Measurements from ENCODE around the gene CCDC149. TPM values are rescaled to one million over a fixed set of nuclear protein-coding genes. Genes with fewer than 3 reads are reported as not detected.

Gene CCDC149
- polyA plus RNA-seq, 3 donors: 16.9 to 21.9 (median 18.1) TPM

DNA sequence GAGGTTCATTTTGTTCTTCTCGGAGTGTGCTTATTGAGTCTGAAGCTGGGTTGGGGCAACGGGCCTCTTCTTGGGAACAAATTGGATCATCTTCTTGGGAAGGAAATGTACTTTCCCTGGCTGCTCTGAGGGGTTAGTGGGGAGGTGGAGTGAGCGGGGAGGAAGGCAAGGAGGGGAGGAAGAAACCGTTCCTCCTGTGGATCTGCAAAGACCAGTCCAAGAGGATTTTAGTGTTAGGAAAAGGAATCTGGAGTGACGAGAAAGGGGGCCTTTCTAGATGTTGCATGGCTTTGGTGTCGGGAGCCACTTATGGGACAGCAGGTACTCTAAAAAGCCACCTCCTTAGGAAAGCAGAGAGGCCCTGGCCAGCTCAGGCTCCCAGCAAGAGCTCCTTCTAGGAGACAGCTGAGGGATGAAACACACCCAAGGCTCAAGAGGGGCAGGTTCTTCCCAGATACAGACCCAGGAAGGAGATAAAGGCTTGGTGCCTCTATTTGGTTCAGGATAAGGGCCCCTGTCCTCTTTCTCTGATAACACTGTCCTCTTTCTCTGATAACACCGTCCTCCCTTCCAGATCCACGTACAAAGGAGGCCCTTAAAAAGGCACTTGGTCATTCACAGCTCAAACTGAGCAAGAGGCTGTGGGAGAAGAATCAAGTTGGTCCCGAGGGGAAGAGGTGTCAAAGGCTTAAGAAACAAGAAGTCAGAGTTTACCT lies 117.0 kb downstream of the CCDC149 start:
- no peak for DNase-seq (ENCODE audit: extremely low read depth in 1 of 11, low read depth in 9 of 11, low spot score in 4 of 11)

DNA sequence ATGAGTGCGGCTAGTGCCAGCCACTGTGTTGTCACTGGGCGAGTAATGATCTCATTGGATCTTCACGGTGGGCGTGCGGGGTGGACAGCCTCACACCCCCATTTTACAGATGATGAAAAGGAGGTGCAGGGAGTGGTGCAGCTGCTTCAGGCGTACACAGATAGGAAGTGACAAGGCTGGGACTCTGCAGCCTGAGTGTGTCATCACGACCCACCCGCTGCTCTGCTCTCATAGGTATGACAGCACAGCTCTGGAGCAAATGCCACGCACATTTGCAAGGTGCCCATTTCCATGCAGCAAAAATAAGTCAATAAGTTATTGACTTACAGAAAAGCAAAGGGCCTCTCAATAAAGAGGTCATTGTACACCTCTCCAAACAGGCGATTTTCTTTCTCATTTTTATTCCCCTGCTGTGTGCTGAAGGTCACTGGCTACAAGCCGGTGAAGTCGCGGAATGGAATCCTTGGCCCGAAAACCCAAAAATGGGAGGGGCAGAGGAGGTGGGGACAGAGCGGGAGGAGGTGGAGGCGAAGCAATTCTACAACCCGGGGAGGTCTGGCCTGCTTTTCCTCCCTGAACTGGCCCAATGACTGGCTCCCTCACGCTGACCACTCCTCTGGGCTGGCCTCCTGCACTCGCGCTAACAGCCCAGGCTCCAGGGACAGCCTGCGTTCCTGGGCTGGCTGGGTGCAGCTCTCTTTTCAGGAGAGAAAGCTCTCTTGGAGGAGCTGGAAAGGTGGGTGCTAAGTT lies 117.8 kb downstream of the CCDC149 start, which contains the start of gene SOD3:
Gene SOD3, plus strand, starts transcription at position 658 of the 750 bp plus-strand sequence. CDS start 3,949 bp downstream, outside the sequence.
- peak in 4 of 11 donors; percentile 40 to 55 (median 50) for DNase-seq (ENCODE audit: extremely low read depth in 1 of 11, low read depth in 9 of 11, low spot score in 4 of 11)

DNA sequence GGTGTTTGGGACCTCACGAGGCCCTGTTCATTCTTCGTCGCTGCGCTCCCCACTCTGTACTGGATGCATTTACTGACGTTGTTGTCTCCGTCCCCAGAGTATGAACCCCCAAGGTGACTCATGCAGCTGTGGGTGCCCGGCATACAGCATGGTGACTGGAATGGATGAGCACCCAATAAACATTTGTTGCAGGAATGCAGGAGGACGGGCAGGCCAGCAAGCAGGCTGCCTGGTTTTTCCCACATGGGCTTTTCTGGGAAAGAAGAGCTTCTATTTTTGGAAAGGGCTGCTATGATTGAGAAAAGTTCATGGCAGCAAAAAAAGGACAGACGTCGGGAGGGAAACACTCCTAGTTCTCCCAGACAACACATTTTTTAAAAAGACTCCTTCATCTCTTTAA lies 118.4 kb downstream of the CCDC149 start:
- no peak for DNase-seq (ENCODE audit: extremely low read depth in 1 of 11, low read depth in 9 of 11, low spot score in 4 of 11)

DNA sequence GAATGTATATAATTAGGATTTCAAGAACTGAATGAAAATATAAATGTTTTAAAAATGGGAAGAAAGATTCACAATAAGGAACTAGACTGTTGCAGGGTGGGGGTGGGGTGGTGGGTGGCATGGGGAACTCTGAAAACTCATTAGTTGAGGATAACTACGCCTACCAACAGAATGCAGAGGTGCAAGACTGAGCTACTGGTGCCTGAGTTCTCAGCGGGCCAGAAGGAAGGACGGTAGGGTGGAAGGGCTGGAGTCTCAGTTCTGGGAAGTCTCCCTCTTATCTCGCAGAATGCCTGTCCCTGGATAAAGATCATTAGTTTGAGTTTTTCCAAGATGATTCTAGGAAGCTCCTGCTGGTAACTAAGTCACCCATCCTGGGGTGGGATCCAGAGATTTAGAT lies 118.8 kb downstream of the CCDC149 start:
- DNase-seq (ENCODE audit: extremely low read depth in 1 of 11, low read depth in 9 of 11, low spot score in 4 of 11): no peak

DNA sequence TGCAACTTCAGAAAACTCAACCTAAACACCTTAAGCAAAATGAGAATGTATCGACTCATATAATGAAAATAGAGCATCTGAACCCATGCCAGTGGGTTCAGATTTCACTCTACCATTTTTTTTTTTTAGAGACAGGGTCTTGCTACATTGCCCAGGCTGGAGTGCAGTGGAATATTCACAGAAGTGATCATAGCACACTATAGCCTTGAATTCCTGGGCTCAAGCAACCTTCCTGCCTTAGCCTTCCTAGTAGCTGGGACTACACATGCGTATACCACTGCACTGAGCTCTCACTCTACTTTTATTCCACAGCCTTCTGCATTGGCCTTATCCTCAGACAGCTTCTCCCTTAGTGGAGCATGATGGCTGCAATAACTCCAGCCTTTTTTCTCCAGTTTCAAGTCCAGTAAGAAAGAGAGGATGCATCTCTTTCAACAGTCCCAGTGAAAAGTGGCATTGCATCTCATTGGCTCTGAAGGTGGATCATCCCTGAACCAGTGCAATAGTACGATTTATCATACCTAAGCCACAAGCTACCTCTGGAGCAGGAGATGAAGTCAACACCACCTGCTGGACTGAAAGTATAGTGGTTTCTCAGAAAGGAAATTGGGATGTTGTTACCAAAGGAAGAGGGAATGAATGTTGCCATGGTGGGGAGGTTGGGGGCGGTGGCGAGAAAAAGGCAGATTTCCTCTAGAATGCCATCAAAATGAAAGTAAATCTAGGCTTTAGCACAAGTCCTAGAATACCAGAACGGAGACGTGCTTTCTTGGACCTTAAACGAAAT lies 119.4 kb downstream of the CCDC149 start:
- DNase-seq (ENCODE audit: extremely low read depth in 1 of 11, low read depth in 9 of 11, low spot score in 4 of 11): no peak

DNA sequence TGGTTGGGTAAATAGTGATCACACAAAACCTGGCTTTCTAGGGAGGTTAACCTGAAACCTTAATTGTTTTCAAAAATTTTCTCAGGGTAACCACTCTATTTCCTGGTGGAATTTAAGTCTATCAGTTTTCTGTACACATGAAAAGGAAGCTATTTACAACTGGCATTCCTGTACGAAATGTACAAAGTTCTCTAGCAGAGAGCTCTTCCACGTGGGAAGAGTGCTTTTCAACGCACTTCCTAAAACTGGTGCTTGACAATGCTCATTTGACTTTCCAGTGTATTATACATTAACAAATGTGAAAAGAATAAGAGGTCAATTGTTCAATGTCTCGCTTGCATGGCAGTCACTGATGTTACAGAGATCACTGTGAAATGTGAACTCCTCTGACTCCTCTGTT lies 120.3 kb downstream of the CCDC149 start:
- no peak for DNase-seq (ENCODE audit: extremely low read depth in 1 of 11, low read depth in 9 of 11, low spot score in 4 of 11)

DNA sequence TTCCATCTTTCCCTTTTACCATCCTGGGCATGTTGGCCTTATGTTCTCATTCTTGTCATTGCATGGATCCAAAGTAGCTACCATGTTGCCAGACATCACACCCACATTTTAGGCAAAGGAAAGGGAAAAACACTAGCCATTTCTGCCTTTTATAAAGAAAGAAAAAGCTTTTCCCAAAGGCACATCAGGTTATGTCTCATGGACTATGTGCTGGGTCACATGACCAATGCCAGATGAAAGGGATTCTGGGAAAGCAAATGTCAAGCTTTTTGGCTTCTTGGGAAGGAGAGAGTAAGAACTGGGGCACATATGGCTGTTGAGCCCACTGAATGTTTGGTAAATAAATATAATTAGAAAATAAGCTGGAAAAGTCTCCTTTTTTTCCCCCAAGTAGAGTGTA lies 121.8 kb downstream of the CCDC149 start:
- DNase-seq (ENCODE audit: extremely low read depth in 1 of 11, low read depth in 9 of 11, low spot score in 4 of 11): no peak

DNA sequence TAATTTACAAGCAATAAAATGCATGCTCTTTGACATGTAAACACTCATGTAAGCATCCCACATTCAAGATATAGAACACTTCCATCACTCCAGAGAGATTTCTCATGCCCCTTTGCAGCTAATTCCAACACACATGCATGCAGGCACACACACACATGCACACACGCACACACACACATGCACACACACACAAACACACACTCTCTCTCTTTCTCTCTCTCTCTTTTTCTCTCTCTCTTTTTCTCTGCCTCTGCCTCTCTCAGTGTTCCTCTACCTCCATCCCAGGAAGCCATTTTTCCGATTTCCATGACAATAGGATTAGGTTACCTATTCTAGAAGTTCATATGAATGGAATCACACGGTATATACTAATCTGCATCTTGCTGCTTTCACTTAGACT lies 129.3 kb downstream of the CCDC149 start:
- DNase-seq (ENCODE audit: extremely low read depth in 1 of 11, low read depth in 9 of 11, low spot score in 4 of 11): no peak

DNA sequence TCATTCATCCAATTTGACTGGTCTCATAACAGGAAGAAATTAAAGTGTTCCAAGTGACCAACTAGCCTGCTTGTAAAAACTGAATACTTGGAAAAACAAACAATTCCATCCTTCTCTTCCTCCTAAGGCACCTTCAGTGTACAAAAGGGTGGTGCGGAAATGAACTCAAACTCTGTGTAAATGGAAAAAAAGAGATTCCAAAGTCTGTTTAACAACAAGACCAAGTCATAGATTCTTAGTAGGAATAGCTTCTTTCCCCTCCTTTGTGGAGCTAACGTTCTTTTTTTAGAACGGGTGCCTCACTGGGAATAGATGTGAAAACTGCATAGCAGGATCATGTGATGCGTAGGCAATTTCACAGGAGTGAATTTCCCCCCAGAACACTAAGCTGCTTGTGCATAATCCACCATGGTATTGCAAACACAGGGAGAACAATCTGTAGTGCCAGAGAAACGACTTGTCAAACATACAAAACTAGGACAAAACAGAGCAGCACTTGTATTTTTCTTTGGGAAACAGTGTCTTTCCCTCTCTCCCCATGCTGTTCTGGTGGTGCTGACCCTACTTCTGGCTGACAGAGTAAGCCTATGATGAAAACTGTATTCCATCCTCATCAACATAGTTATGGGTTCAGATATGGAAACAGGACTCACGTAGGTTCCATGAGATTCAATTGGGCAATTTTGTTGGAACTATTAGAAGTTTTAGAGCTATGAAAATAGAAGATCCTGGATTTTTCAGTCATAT lies 130.7 kb downstream of the CCDC149 start:
- DNase-seq (ENCODE audit: extremely low read depth in 1 of 11, low read depth in 9 of 11, low spot score in 4 of 11): no peak

DNA sequence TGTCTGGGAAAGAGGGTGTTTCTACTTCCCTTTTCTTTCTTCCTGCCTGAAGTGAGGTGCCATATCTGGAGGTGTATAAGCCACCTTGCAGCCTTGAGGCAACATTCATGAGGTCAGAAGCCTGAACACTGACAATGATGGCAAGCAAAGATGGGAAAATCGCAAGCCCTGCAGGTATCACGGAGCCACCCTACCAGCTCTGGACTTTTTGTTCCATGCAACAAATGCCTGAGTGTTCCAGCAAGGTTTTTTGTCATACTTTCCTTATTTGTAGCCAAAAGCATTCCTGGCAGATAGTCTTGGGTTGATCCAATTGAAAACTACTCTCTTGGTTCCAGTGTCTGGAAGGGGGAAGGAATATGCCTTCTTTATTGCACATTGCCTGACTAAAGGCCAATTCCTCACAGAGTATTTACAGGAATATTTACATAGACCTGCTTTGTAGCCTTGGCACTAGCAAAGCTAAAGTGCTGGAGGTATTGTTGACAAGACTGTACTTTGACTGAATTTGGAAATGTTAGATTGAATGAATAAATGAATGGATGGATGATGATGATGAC lies 131.8 kb downstream of the CCDC149 start:
- DNase-seq (ENCODE audit: extremely low read depth in 1 of 11, low read depth in 9 of 11, low spot score in 4 of 11): no peak

DNA sequence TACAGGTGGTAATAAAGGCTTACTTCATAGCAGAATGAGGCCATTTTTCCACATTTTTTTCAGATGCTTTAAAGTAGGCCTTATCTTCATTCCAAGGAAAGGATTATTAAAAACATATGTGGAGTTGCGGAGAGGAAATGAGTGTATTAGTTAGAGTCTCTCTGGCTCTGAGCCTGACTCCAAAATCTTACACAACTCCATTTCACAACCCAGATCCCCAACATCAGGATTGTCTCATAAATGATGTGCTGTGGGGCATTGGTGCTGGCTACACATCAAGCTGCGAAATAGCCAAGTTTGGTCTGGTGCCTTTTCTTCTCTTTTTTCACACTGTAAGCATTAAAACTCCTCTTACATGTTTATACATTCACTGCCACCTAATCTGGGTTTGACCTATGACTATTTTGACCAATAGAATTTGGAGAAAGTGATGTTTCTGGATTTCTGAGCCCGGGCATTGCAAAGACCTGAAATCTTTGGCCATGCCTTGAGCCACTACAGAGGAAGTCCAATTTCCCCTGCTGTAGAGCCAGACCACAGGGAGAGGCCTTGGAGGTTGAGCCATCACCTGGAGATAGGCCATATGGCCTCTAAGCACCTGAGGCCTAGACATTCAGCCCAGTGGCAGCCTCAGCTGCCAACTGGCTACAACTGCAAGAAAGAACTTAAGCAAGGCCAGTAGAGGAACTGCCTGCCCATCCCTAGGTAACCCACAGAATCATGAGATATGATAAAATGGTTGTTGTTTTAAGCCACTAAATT lies 134.2 kb downstream of the CCDC149 start:
- no peak for DNase-seq (ENCODE audit: extremely low read depth in 1 of 11, low read depth in 9 of 11, low spot score in 4 of 11)

DNA sequence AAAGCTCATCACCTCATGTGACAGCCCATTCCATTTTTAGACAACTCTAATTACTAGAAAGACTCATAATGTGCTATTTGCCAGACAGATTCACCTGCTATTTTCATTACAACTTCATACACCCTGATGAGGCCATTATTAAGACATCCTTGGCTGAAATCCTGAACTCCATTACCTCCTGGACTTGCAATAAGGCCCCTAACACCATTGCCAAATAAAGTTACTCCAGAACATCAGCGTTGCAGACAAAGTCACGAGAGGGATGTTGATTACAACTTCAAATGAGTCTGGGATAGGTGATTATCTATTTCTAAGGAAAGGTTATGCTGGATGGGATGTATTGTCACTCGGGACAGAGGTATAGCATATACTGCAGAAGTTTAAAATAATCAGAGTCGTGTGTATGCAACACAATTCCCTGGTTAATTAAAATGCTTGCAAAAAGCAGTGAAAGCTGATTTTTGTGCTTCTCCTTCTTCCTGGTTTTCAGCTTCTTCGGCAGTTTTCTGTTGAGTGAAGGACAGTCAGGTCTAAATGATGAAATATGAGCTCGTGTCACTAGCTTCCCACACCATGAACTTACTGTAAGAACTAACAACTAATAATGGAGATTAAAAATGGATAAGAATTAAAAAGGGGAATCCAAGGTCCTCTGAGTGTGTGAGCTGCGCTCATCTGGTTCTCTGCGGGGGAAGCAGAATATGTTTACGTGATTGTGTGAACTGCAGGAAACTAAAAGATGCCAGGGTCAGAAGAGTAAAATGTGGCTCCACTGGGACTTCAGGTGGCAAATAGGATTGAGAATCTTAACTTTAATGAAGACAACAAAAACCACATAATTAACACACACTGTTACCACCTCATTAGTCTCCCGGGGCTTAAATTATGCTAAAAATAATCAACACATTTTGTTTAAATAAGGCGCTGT lies 135.0 kb downstream of the CCDC149 start:
- DNase-seq (ENCODE audit: extremely low read depth in 1 of 11, low read depth in 9 of 11, low spot score in 4 of 11): no peak

DNA sequence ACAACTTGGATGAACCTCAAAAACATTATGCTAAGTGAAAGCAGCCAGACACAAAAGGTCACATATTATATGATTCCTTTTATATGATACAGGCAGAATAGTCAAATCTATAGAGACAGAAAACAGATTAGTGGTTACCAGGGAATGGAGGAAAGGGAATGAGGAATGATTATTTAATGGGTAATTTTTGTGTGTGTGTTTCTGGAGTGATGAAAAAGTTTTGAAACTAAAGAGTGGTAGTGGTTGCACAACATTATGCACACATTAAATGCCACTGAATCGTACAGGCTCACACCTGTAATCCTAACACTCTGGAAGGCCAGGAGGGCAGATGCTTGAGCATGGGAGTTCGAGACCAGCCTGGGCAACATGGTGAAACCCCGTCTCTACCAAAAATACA lies 137.1 kb downstream of the CCDC149 start:
- DNase-seq (ENCODE audit: extremely low read depth in 1 of 11, low read depth in 9 of 11, low spot score in 4 of 11): no peak

DNA sequence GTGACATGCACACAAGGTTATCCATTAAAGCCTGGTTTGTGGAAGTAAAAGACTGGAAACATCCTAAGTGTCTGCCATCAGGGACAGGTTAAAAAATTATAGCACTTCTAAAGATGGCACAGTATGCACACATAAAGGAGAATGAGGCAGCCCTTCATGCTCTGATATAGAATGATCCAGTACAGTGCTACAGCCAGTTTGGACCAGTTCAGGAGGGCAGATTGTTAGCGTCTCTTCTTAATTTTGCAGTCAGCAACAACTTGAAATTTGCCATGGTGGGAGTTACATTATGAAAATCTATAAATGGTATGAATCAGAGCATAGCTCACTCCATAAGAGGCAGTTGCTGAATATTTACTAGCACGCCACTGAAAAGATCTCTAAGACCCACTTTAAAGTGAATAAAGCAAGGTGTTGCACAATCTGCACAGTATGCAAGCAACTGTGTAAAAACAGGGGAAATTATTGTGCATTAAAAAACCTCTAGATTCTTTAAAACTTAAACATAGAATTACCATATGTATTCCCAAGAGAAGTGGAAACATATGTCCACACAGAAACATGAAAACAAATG lies 137.7 kb downstream of the CCDC149 start:
- no peak for DNase-seq (ENCODE audit: extremely low read depth in 1 of 11, low read depth in 9 of 11, low spot score in 4 of 11)

DNA sequence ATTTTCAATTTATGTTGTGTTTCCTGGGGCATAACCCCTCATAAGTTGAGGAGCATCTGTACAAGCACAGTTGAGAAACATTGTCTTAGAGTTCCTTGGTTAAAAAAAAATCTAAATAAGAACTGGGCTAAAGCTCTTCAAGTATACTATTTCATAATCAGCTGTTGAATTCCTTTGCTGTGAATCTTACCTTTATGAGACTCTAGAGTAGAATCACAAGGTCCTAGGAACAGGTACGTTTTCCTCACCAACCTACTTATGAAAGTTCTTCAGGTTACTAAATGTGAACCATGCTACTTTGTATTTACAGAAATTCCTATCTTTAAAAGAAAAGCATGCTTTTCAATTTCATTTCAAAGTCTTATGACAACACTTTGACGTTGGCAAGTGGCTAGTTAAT lies 138.4 kb downstream of the CCDC149 start:
- DNase-seq (ENCODE audit: extremely low read depth in 1 of 11, low read depth in 9 of 11, low spot score in 4 of 11): no peak

DNA sequence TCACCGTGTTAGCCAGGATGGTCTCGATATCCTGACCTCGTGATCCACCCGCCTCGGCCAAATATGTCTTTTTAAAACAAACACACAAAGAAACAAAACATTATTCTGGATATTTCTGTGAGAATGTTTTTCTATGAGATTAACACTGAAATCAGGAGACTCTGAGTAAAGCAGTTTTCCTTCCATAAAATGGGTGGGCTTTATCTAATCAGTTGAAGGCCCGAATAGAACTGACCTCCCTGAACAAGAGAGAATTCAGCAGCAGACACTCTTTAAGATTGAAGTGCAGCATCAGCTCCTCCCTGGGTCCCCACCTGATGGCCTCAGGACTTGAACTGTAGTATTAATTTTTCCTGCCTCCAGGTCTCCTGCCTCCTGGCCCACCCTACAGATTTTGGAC lies 139.9 kb downstream of the CCDC149 start:
- DNase-seq (ENCODE audit: extremely low read depth in 1 of 11, low read depth in 9 of 11, low spot score in 4 of 11): no peak
